ENCODE measurements around the gene PLCB4.

PLCB4 gene

GRCh38 chr20:9487231-9487630 lies 418.3 kb downstream of the PLCB4 start:
- no peak for DNase-seq (ENCODE audit: low spot score)
- TF ChIP-seq CTCF (IDR thresholded peaks at IDR 0.05; ENCODE audit: extremely low read depth, insufficient read depth, missing control alignments): no peak
- in situ Hi-C loops (cut with MboI; ENCODE audit: low pct_unique_long_range_greater_than_20kb, low sequenced_read_pairs, unreplicated experiment): no loop called here

GRCh38 chr20:9488063-9488462 lies 419.2 kb downstream of the PLCB4 start:
- no peak for DNase-seq (ENCODE audit: low spot score)
- TF ChIP-seq CTCF (IDR thresholded peaks at IDR 0.05; ENCODE audit: extremely low read depth, insufficient read depth, missing control alignments): no peak
- in situ Hi-C loops (cut with MboI; ENCODE audit: low pct_unique_long_range_greater_than_20kb, low sequenced_read_pairs, unreplicated experiment): no loop called here

- TF ChIP-seq CTCF (IDR thresholded peaks at IDR 0.05; ENCODE audit: extremely low read depth, insufficient read depth, missing control alignments): no peak
- in situ Hi-C loops (cut with MboI; ENCODE audit: low pct_unique_long_range_greater_than_20kb, low sequenced_read_pairs, unreplicated experiment): no loop called here
- no peak for DNase-seq (ENCODE audit: low spot score)
These were observed 421.3 kb downstream of the PLCB4 start for GRCh38 chr20:9490161-9490560.

GRCh38 chr20:9490631-9491030 lies 421.7 kb downstream of the PLCB4 start:
- no peak for DNase-seq (ENCODE audit: low spot score)
- no peak for TF ChIP-seq CTCF (IDR thresholded peaks at IDR 0.05; ENCODE audit: extremely low read depth, insufficient read depth, missing control alignments)
- in situ Hi-C loops (cut with MboI; ENCODE audit: low pct_unique_long_range_greater_than_20kb, low sequenced_read_pairs, unreplicated experiment): no loop called here

GRCh38 chr20:9491324-9491723 lies 422.4 kb downstream of the PLCB4 start:
- DNase-seq (ENCODE audit: low spot score): no peak
- in situ Hi-C loops (cut with MboI; ENCODE audit: low pct_unique_long_range_greater_than_20kb, low sequenced_read_pairs, unreplicated experiment): no loop called here

GRCh38 chr20:9492067-9492466 lies 423.2 kb downstream of the PLCB4 start:
- no peak for TF ChIP-seq CTCF (IDR thresholded peaks at IDR 0.05; ENCODE audit: extremely low read depth, insufficient read depth, missing control alignments)
- in situ Hi-C loops (cut with MboI; ENCODE audit: low pct_unique_long_range_greater_than_20kb, low sequenced_read_pairs, unreplicated experiment): no loop called here
- no peak for DNase-seq (ENCODE audit: low spot score)

More at GRCh38 chr20:9491324-9491723, 422.4 kb downstream of the PLCB4 start:
- no peak for TF ChIP-seq CTCF (IDR thresholded peaks at IDR 0.05; ENCODE audit: extremely low read depth, insufficient read depth, missing control alignments)

GRCh38 chr20:9493803-9494202 lies 424.9 kb downstream of the PLCB4 start:
- DNase-seq (ENCODE audit: low spot score): no peak
- in situ Hi-C loops (cut with MboI; ENCODE audit: low pct_unique_long_range_greater_than_20kb, low sequenced_read_pairs, unreplicated experiment): no loop called here
- TF ChIP-seq CTCF (IDR thresholded peaks at IDR 0.05; ENCODE audit: extremely low read depth, insufficient read depth, missing control alignments): no peak

Measured in GM13977 (cell line).